NB4 (cell line): Measurements from ENCODE around the gene FAM20C.

Experiments
- DNase-seq: peaks from one replicate; pipeline ENCODE4 v3.0.0; 2010; ENCODE audit warnings: low read depth
- H3K4me3 ChIP-seq: one replicate; pipeline ENCODE4 v1.5.1; 2011; ENCODE audit warnings: mild to moderate bottlenecking, low read depth, low read length, moderate library complexity
- CTCF ChIP-seq: IDR thresholded peaks from one replicate; pipeline ENCODE4 v1.5.1; 2012; ENCODE audit warnings: low read depth, low read length
- MYC ChIP-seq: IDR thresholded peaks from 2 replicates; pipeline ENCODE4 v1.6.1; 2011; ENCODE audit warnings: low read depth, low read length
- POLR2A ChIP-seq: IDR thresholded peaks from 2 replicates; pipeline ENCODE4 v1.6.1; 2011; ENCODE audit warnings: mild to moderate bottlenecking; ENCODE audit not compliant: insufficient read length; ENCODE audit errors: extremely low read depth
- TF ChIP-seq, protein P1 (sequence below): IDR thresholded peaks from 2 replicates; pipeline ENCODE4 v1.6.1; 2011; ENCODE audit warnings: low read depth, low read length

Gene FAM20C

GRCh38 chr7:301291-302053, 109.1 kb downstream of the FAM20C start:
- DNase-seq = no peak
- H3K4me3 ChIP-seq = no peak overlapping the region
- TF ChIP-seq, protein P1, sequence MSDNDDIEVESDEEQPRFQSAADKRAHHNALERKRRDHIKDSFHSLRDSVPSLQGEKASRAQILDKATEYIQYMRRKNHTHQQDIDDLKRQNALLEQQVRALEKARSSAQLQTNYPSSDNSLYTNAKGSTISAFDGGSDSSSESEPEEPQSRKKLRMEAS = no peak
- TF ChIP-seq CTCF = no peak
- TF ChIP-seq MYC = no peak
- TF ChIP-seq POLR2A = no peak

DNA sequence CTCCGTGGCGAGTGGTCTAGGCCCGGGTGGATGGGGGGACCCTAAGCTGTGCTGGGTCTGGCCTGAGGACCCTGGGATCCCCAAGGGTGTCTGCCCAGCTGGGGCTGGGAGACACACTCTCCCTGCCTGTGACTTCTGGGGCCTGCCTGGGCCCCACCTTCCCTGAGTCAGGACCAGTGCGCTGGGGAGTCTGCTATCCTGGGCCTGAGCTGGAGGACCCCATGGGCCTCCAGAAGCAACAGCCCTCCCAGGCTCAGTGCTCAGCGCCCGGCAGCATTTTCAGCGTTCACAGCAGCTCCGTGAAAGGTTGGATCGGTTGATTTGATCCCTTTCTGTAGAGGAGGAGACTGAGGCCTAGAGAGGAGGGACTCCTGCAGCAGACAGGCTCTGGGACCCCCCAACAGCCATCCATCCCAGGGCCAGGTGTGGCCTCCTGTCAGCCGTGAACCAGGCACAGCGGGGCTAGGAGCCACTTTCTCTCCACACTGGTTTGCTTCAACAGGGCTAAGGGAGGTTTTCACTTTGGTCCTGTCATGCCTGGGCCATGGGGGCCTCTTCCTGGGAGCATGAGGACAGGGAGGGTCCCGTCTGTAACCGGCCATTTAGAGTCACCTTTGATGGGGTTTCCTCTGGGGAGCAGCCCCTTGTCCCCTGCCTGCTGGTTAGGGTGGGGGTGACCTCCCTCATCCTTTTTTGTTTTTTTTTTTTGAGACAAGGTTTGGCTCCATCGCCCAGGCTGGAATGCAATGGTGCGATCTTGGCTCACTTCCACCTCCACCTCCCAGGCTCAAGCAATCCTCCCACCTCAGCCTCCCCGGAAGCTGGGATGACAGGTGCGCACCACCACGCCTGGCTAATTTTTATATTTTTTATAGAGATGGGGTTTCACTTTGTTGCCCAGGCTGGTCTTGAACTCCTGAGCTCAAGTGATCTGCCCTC, 110.0 kb downstream of the FAM20C start:
- TF ChIP-seq MYC = no peak
- no peak for TF ChIP-seq POLR2A
- TF ChIP-seq, protein P1 = no peak
- no peak for TF ChIP-seq CTCF

DNA sequence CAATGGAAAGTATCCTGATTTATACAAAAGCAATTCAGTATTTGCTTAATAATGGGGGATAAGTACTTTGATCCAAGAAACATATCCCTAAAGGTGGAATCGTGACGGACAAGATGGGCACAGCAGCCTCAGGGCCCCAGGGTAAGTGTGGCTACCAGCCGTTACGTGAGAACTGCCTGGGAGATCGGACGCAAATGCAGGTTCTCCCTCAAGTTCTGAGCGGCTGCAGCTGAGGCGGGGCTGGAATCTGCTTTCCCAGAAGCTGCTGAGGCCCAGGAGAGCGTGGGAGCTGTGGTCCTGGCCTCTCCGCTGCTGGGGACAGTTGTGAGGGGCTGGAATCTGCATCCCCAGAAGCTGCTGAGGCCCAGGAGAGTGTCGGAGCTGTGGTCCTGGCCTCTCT, 111.1 kb downstream of the FAM20C start:
- TF ChIP-seq MYC (no peak), CTCF (no peak), POLR2A (no peak)
- TF ChIP-seq, protein P1 = no peak
- no peak overlapping the region for H3K4me3 ChIP-seq
- DNase-seq = no peak

More for the DNA sequence above, 110.0 kb downstream of the FAM20C start:
- DNase-seq = no peak
- no peak overlapping the region for H3K4me3 ChIP-seq

DNA sequence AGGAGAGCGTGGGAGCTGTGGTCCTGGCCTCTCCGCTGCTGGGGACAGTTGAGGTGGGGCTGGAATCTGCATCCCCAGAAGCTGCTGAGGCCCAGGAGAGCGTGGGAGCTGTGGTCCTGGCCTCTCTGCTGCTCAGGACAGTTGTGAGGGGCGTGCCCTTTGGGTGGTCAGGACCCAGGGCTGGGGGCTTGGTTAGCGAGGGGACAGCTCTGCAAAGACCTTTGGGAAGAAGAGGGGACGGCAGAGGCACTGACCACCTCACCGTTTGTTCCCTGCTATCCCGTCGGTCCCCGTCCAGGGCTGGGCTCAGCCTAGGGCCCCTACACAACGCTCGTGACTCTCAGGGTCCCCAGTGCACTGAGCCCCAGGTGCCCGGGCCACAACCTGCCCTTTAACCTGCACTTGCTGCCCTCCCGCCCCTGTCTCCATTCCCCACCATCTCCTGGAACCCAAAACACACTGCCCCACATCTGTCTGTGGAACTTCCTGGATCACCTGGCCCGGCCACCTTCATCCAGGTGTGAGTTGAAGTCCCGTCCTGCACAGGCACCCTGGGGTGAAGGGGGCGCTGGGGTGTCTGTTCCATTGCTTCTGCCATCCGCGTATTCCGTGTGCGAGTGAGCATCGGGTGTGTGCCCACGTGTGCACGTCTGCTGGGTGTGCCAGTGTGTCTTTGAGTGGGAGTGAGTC, 111.7 kb downstream of the FAM20C start:
- DNase-seq = no peak
- H3K4me3 ChIP-seq = no peak overlapping the region
- TF ChIP-seq, protein P1 = no peak
- TF ChIP-seq POLR2A (no peak), CTCF (no peak), MYC (no peak)

DNA sequence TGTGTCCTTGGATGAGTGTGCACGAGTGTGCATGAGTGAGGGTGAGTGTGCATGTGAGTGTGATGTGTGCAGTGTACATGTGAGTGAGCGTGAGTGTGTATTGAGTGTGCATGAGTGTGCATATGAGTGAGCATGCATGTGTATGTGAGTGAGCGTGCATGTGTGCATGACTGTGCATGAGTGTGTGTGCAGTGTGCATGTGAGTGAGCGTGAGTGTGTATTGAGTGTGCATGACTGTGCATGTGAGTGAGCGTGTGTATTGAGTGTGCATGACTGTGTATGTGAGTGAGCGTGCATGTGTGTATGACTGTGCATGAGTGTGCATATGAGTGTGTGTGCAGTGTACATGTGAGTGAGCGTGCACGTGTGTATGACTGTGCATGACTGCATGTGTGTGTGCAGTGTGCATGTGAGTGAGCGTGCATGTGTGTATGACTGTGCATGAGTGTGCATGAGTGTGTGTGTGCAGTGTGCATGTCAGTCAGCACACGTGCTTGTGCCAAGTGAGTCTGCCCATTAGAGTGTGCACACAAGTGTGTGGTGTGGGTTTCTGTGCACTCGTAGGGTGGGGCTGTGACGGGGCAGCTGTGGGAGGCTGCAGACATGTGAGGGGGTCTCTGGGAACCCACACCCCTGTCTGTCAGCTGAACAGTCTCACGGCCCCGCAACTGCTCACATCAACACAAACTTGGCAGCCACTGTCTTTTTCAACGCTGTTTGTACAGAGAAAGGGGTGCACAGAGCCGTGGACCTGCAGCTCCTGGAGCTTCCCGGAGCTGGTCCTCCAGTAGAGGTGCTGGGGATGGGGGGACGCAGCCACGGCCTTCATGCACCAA, 112.4 kb downstream of the FAM20C start:
- TF ChIP-seq CTCF (no peak), MYC (no peak), POLR2A (no peak)
- TF ChIP-seq, protein P1 = no peak
- no peak for DNase-seq
- no peak overlapping the region for H3K4me3 ChIP-seq
